ENCODE results near the gene AP2A2.

DNA sequence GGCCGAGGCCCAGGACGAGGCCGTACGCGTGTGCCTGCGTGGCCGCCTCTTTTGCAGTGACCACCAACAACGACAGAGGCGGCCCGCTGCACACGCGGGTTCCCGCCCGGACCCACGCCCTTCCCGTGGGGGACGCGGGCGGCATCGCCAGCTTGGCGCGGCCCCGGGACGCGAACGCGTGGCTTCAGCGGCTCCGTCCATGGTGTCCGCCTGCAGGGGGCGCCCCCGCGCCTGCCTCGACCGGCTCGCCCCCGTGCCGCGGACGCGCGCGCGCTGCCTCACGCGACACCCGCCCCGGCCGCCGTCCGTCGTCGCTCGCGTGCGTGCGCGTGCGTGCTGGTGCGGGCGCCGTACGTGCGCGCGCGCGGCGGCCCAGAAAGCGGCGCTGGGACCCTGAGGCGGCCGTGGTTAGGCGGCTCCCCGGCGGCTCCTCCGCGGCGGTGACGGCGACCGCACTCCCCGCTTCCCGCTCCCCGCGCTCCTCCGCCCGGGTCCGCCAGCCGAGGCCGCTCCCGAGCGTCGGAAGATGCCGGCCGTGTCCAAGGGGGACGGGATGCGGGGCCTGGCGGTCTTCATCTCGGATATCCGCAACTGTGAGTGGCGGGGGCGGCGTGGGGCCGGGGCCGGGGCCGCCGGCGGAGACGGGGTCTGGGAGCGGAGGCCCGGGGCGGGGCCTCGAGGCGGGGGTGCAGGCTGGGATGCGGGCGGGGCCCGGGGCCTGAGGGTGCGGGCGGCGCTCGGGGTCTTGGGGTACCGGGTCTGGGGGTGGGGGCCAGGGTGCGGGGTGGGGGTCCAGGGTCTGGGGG, at the start of gene AP2A2:
- TF ChIP-seq, protein P1, sequence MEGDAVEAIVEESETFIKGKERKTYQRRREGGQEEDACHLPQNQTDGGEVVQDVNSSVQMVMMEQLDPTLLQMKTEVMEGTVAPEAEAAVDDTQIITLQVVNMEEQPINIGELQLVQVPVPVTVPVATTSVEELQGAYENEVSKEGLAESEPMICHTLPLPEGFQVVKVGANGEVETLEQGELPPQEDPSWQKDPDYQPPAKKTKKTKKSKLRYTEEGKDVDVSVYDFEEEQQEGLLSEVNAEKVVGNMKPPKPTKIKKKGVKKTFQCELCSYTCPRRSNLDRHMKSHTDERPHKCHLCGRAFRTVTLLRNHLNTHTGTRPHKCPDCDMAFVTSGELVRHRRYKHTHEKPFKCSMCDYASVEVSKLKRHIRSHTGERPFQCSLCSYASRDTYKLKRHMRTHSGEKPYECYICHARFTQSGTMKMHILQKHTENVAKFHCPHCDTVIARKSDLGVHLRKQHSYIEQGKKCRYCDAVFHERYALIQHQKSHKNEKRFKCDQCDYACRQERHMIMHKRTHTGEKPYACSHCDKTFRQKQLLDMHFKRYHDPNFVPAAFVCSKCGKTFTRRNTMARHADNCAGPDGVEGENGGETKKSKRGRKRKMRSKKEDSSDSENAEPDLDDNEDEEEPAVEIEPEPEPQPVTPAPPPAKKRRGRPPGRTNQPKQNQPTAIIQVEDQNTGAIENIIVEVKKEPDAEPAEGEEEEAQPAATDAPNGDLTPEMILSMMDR (IDR thresholded peaks at IDR 0.05) = peak; percentile 74 to 91 (median 83)
- TF ChIP-seq POLR2A (IDR thresholded peaks at IDR 0.05; ENCODE audit: low read depth) = peak; percentile 54
